OCI-LY3 (cell line): ENCODE results near the gene PYGM.

Source experiments
- CTCF ChIP-seq: fragments of 200-600, 300-600 bp; sonication (generic); IDR thresholded peaks from 2 replicates; pipeline ENCODE4 v1.5.1; 2014; ENCODE audit warnings: antibody characterized with exemption, low read length, low read depth
- EZH2phosphoT487 ChIP-seq: fragments of 200-600 bp; shearing (Covaris generic); IDR thresholded peaks from 2 replicates; pipeline ENCODE4 v1.6.1; 2018; ENCODE audit warnings: antibody characterized with exemption, mixed run types, low read depth

DNA sequence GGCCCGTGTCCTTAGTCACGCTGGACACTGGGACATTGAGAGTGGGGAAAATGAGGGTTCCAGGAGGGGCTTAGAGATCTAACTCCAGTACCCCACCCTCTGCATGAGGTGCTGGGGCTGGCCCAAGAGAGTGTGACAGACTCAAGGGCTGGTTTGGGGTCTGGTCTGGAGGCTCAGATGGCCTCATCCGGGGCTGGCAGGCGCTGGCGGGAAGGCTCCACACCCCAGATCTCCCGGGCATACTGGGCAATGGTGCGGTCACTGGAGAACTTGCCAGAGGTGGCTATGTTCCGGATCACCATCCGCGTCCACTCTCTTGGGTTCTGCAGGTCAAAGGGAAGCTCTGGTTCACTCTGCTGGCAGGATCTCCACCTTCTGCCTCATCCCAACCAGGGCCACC lies 13.3 kb downstream of the PYGM start:
- TF ChIP-seq CTCF (no peak), EZH2phosphoT487 (no peak)
